Activated CD8-positive, alpha-beta memory T cell treated with anti-CD3 and anti-CD28 coated beads for 48 hours (primary cell): Measurements from ENCODE around the gene PRR19.
A peak's percentile ranks its signal among the peaks of the same experiment; 100 is the strongest.
"Not testable (repeated sequence)": the region's sequence is repeated elsewhere in the genome, so short reads cannot be mapped to it uniquely, and the experiment has no call there.

Source experiments
- DNase-seq, 3 experiments: peaks; one replicate each; pipeline ENCODE4 v3.0.0-alpha.2; 2020; ENCODE audit warnings: low read depth in 2 of 3, low spot score in 2 of 3

PRR19 gene, protein sequence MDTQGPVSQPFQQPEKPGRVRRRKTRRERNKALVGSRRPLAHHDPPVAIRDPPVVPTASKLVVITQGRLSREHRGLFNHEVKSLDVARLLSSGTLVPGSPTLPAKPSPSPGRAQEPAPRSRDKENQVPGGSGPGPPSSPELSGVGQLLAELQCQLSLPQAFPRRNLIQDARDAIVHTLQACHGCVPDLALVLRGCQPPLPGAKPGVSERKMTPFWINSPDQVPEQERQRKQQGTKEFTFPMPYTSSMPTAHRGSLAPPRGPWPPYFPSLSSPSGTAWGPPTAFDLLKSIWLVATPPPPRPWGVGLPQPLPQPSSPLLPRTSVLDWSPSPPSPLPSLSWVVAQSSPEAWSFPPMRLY

DNA sequence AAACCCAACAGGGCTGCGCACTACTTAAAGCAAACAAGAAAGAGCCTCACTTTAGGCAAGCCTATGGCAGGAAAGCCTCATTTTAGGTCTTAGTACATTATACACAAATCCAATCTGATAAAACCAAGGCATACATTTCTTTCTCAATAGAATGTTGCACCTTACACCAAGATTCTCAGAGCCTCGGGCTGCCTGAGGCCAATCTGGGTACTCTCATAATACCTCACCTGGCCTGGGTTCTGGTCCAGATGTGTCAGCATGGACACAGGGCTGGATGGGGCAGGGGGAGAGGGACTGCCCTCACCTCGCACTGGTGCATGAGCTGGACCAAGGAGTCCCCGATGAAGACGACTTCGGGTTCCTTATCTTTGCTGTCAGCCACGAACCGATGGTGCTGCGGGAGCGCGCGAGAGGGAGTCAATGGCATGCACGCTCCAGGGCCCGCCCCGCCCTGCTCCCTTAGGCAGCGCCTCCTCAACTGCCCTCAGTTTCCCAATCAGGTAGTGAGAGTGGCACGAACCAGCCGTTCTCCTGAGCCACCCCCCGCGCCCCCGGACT, at the start of gene PRR19:
Gene PRR19 (plus strand): TSS at position 487 of the 558 bp plus-strand sequence. CDS start 7,453 bp downstream, outside the sequence.
- no peak for DNase-seq

DNA sequence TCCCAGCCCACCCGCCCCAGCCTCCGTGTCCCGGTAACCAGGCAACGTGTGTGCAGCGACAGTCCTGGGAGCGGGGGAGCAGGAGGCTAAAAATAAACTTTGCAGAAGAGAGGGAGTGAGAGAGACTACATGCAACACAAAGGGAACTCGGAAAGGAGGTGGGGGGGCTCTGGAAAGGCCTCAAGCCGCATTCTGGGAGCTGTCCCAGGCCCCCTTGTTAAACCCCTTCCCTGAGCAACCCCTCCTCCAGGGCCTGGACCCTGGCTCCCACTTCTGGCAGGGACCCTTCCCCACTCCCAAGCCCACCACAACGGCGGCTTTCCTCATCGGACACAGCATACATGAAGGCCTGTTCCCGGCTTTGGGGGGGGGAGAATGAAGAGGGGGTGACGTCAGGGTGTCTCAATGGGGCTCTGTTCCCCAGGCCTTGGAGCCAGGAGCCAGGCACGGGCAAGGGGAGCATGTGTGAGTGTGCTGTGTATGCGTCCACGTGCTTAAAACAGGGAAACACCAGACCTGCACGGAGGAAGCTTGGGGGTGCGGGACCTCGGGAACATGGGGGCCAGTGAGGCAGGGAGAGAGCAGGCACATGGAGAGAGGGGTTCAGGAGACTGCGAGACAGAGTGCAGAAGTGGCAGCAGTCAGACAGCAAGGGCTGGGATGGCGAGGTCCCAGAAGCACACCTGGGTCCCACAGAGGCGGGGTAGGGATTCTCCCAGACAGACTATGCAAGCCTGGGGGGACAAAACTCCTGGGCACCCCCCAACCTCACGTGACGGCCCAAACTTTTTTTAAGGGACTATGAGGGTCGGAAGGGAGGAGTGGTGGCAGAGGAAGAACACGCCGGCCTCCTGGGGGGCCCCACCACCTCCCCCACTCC, 49.3 kb upstream of the PRR19 start:
- DNase-seq, result no peak

DNA sequence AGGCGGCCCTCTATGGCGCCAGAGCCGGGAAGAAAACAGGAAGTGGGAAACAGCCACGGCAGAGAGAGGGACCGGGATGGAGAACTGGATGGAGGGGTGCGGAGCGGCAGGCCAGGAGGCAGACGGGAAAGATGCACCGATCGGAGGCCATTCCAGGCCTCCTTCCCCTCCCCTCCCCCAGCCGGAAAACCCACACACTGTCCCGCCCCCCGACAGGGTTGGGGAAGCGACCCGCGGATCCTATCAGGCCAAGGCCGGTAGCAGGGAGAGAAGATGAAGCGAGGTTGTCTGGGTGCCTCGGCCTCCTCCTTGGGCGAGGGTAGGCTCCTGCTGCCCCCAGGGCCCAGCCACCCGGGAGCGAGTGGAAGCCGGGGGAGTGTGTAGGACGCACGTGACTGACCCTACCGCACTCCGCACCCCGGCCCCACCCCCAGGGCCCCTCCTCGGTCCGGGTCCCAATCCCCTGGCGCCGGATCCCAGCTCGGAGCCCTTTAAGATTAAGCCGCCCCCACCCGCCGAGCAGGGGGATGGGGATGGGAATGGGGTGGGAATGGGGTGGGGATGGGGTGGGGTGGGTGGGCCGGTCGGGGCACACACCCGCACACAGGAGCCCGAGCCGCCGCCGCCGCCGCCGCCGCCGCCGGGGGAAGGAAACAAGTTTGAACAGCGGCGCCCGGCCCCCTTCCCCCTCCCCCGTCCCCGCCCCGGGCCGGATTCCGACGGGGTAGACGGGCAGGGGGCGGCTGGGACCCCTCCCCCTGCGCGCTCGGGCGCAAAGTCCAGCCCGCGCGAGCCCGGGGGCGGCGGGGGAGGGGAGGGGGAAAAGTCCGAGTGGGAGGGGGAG, 48.5 kb upstream of the PRR19 start:
- no peak for DNase-seq

DNA sequence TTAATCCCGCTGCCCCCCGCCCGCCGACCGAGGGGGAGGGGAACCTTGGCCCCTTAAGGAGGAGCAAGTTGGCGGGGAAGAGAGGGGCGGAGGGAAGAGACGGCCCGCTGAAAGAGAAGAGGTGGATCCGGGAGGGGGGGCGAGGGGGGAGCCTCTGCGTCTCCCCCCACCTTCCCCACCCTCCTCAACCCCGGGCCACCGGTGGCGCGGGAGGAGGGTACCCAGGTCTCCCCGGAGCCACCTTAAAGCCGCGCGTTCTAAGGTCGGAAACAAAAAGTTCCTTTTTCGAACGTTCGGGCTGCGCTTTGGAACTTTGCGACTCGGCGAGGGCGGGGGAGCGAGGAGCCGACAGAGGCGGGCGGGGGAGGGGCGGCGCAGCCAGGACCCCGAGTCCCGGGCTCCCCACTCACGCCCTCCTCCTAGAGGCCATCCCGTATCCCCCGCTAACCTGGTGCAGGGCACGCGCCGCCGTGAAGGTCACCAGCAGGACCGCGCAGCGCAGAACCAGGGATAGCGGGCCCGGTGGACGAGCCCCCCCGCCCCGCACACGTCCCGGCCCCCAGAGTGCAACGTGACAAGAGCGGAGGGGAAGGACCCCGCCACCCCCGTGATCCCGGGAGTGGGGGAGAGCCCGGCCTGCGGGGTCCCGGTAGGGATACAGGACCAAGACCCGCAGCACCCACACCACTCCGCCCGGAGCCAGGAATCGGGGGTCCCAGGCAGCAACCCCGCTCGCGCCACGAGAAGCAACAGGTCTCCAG, 47.7 kb upstream of the PRR19 start:
- peak in 1 of 3 experiments; percentile 42 for DNase-seq

DNA sequence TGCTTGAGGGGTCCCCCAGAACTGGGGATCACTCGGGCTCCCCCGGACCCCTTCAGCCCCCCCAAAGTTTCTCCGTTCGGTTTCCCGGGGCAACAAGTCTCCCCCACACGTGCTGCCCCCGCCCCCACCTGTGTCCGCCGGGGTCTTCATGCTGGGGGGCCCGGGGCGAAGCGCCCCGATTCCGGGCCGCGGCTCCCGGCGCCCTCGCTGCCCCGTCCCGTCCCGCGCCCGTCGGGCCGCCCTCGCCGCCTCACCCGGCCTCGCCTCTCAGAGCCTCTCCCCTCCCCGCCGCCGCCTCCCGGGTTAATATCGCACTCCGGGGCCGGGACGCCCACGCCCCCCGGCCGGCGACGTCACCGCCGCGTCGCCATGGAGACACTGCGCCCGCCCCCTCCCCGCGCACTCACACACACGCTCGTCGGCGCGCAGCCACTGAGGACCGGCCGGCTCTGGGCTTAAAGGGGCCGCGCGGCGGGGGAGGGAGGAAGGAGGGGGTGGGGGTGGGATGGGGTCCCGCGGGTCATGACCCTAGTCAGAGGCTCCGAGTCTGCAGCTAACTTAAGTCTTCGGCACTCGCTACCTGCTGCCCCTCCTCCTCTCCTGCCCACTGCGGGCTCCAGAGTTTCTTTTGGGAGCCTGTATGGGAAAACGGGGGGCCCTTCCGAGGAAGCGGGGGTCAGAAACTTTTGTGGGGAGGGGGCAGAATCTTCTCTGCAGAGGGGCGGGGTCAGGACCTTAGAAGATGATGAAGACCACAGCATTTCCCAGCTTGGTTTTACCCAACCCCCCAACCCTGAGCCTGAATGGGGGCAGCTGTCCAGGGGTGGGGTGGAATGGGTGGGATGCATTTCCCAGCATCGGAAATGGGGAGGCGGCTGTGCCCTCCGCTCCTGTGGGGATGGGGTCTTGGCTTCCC, 46.8 kb upstream of the PRR19 start, which contains the start of gene ERF:
Gene ERF (minus strand): TSS at position 279 of the 916 bp plus-strand sequence. CDS start 129 bp downstream, at position 150.
- DNase-seq, result peak; percentile 89 to 94 (median 91)

DNA sequence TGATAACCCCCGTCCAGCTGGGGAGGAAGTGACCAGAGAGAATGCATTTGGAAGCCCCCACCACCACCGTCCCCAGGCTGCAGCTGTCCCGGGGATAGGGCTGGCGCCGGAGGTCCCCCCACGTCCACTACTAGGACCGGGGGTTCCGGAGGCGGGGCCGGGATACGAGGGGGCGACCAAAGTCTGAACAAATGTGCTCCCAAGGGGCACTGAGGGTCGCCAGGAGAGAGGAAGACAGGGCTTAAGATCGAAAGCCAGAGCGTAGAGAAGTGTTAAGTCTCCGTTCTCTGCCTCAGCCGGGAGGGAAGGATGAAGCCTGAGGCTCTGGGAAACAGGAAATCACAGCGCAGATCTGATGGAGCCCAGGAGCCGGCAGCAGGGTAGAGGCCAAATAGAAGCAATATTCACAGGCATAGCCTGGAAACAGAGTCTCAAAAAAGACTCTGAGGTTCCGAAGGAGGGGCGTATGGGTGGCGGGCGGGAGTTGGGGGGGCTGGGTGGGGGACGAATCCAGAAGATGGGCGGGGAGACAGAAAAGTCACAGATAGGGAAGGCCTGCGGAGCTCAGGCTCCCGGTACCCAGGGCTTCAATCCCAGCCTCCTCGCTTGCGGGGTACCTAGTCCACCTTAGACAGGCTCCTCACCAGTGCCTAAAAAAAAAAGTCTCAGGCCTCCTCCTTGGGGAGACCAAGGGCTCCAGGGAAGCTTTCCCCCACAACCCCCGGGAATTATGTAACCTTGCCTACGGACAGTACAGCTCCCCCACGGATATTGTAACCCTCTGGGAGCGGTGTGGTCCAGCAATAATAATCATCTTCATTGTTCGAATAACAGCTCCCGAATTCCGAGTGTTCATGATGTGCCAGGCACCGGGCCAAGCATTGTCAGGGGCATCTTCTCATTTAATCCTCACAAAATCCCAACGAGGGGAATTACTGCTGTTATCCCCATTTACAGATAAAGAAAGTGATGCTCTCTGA, 45.9 kb upstream of the PRR19 start:
- no peak for DNase-seq

DNA sequence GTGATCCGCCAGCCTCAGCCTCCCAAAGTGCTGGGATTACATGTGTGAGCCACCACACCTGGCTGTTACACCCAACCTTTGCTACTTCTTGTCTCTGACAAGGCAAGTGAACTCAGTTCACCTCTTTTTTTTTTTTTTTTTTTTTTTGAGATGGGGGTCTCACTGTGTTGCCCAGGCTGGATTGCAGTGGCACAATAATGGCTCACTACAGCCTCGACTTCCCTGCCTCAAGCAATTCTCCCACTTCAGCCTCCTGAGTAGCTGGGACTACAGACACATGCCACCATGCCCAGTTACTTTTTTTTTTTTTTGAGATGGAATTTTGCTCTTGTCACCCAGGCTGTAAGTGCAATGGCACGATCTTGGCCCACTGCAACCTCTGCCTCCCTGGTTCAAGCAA, 44.1 kb upstream of the PRR19 start:
- not testable (repeated sequence) for DNase-seq

DNA sequence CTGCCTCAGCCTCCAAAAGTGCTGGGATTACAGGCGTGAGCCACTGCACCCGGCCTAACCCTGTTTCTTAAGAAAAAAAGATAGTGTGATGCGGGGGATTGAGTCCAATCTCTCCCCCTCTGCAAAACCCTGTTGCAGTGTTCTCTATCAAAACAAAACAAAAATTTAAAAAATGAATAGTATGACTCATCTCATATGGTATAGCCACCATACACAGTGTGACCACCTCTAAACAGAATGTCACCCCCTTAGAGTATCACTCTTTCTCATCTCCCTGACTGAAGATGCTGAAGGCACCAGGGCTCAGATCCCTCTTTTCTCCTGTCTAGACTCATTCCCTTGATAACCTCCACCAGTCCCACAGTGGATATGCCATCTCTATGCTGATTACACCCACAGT, 40.2 kb upstream of the PRR19 start:
- no peak for DNase-seq

DNA sequence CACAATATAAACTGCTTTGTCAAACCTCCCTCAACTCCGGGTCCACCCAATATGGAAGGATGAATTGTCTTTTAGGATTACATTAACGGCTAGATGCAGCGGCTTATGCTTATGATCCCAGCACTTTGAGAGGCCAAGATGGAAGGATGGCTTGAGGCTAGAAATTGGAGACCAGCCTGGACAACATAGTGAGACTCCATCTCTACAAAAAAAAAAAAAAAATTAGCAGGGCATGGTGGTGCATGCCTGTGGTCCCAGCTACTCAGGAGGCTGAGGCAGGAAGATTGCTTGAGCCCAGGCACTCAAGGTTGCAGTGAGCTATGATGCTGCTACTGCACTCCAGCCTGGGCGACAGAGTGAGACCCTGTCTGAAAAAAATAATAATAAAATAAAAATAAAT, 35.8 kb upstream of the PRR19 start:
- not testable (repeated sequence) for DNase-seq

DNA sequence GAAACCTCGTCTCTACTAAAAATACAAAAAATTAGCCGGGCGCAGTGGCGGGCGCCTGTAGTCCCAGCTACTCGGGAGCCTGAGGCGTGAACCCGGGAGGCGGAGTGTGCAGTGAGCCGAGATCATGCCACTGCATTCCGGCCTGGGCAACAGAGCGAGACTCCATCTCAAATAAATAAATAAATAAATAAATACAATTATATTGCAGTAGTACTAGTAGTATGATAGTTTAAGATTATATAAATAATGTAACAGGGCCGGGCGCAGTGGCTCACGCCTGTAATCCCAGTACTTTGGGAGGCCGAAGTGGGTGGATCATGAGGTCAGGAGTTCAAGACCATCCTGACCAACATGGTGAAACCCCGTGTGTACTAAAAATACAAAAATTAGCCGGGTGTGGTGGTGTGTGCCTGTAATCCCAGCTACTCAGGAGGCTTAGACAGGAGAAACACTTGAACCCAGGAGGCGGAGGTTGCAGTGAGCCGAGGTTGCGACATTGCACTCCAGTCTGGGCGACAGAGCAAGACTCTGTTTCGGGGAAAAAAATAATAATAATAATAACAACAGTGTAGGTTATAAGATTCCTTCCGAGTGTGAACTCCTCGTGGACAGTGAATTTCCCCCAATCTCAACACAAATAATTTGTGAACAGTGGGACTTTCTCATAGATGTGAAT, 34.9 kb upstream of the PRR19 start:
- not testable (repeated sequence) for DNase-seq

DNA sequence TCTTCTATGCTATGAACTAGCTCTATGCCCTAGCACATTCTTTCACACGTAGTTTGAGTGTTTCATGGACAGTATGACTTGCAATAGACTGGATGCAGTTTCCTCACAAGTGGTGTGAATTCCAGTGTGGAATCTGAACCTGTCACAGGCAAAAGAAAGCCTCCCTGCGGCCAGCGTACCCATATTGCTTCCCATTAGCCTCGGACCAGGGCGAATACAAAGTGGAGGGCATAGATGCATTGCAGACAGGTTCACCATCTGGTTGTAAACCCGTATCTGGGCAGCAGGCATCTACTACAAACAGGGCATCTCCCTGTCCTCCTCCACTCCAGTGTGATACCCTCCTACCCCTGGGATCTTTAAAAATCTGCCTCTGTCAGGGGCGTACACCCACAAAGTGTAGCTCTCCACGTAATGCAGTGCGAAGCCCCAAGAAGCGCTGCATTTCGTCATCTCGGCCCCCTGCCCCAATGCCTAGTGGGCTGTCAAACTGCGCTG, 34.2 kb upstream of the PRR19 start:
- no peak for DNase-seq

DNA sequence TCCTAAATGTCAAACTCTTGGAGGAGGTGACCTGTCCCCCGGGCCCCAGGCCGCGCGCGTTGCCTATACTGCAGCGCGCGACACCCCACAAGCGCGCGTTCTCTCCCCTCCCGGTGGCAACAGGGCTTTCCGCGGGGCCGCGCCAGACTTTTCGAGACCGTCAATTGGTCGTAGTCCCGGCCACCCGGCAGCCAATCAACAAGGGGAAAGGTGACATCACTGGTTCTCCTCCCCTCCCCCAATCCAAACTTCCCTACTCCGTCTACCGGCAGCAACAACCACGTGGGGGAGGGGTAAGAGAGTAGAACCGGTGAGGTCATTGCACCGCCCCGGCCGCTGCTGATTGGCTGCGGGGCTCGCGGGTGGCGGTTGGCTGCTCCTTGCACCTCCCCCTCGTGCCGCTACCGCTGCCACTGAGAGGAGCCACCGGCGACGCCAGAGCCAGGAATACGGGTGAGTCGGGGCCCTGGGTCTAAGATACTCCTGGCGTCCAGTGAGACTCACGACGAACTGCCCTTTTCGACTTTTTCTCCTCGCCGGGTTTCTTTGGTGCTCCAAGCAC, 33.7 kb upstream of the PRR19 start:
- peak; percentile 91 to 96 (median 95) for DNase-seq

DNA sequence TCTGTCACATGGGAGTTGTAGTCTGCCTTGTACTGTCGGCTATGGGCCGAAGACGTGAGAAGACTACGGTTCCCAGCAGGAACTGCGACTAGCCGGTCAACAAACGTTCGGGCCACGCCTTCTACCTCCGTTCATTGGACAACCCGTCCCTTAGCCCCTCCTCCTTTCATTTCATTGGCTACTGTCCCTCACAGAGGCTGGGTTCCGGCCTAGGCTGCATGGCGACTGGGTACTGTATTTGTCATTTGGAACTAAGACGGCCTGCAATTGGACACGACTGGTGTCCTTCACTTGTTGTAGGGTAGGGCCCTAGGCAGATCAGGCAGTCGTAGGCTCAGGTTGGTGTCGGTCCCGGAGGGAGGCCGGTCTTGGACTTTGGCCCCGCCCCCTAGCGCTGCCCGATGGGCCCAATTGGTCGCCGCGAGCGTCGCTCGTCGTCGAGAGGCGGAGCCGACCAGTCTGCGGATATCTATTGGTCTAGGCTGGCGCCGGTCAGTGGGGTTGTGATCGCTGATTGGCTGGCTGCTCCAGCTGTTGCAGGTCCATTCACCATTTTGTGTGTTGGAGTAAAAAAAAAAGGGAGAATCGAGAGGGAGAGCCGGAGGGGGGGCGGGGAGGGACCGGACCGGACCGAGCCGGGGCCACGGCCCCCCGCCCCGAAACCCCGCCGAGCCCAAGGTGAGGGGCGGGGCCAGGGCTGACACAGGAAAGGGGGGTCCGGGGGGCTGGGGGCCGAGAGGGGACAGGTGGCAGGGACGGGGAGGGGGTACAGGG, 33.0 kb upstream of the PRR19 start, which contains the start of gene CIC:
Gene CIC (plus strand): TSS at position 549 of the 774 bp plus-strand sequence. CDS start 2,532 bp downstream, outside the sequence.
- DNase-seq, result peak; percentile 95 to 97 (median 96)

DNA sequence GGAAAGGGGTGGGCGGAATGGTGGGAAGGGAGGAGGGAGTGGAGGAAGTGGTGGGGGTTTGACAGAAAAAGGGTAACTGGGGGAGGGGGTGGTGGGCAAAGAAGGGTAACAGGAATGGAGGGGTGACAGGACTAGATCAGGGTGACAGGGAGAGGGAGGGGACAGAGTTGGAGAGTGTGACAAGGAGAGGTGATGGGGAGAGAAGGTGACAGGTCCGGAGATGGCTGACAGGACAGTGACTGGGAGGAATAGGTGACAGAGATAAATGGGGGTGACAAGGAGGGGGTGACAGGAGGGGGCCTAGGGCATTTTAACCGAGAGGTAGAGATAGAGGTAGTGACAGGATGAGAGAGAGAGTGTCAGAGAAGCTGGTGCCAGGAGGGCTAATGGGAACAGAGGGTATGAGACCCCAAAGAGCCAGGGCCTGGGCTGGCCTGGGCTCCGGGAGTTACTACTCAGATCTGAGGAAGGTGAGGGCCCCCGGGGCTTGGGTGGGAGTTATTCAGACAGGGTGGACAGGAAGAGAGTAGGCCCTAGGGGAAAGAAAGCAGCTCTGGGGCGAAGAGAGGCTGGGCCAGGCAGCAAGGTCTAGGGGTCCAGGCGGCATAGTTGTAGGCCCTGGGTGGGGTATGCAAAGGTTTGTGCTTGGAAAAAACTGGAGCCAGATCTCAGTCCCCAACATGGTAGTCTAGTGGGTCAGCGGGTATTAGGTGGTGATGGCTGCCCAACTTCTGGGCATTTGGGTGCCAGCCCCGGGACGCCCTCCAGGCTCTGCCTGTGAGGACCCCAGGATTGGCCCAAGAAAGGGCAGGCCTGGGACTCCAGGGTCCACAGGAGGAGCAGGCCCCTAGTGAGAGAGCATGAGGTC, 32.2 kb upstream of the PRR19 start:
- no peak for DNase-seq
